ENCODE results near the gene TMEM175.

The TMEM175 gene

GRCh38 chr4:1006856-1007255 lies 74.6 kb downstream of the TMEM175 start:
- TF ChIP-seq CSRNP3 (CRISPR knock-in tag; IDR thresholded peaks at IDR 0.05), result no peak
- TF ChIP-seq TOX (CRISPR knock-in tag; IDR thresholded peaks at IDR 0.05; ENCODE audit: borderline replicate concordance), result no peak
- no peak for TF ChIP-seq GLIS3 (CRISPR knock-in tag; IDR thresholded peaks at IDR 0.05)
- no peak for TF ChIP-seq PATZ1 (CRISPR knock-in tag; IDR thresholded peaks at IDR 0.05; ENCODE audit: borderline replicate concordance)
- no peak for TF ChIP-seq ZFP3 (CRISPR knock-in tag; IDR thresholded peaks at IDR 0.05)
- TF ChIP-seq ZNF8 (CRISPR knock-in tag; IDR thresholded peaks at IDR 0.05), result no peak
- no peak for TF ChIP-seq PPARA (CRISPR knock-in tag; IDR thresholded peaks at IDR 0.05; ENCODE audit: borderline replicate concordance)
- TF ChIP-seq ESRRG (CRISPR knock-in tag; IDR thresholded peaks at IDR 0.05), result no peak
- no peak for TF ChIP-seq TCF4 (CRISPR knock-in tag; IDR thresholded peaks at IDR 0.05; ENCODE audit: borderline replicate concordance)
- no peak for TF ChIP-seq TSHZ2 (CRISPR knock-in tag; IDR thresholded peaks at IDR 0.05)
- no peak for TF ChIP-seq ZC3H10 (CRISPR knock-in tag; IDR thresholded peaks at IDR 0.05)
- TF ChIP-seq RARB (CRISPR knock-in tag; IDR thresholded peaks at IDR 0.05), result no peak
- no peak for TF ChIP-seq ZNF565 (CRISPR knock-in tag; conservative IDR thresholded peaks at IDR 0.05; ENCODE audit: low read depth)
- no peak for TF ChIP-seq ZNF70 (CRISPR knock-in tag; IDR thresholded peaks at IDR 0.05)
- no peak for TF ChIP-seq CSDC2 (CRISPR knock-in tag; IDR thresholded peaks at IDR 0.05)
- no peak for TF ChIP-seq OSR1 (CRISPR knock-in tag; IDR thresholded peaks at IDR 0.05)
- TF ChIP-seq CREB5 (CRISPR knock-in tag; IDR thresholded peaks at IDR 0.05; ENCODE audit: low read depth), result no peak
- TF ChIP-seq POU6F1 (CRISPR knock-in tag; IDR thresholded peaks at IDR 0.05; ENCODE audit: borderline replicate concordance, low read depth), result no peak
- no peak for ATAC-seq

Data from SK-N-SH treated with all-trans-retinoic acid at 6 μM for 48 hours (cell line).